Tibial artery (tissue), 4 donors: ENCODE results near the gene SMPD3.

Source experiments
- DNase-seq, 2 donors: peaks; one replicate each; pipeline ENCODE4 v3.0.0-alpha.2; 2019
- H3K27ac ChIP-seq, 2 donors: fragments of 200-600 bp; sonication (generic) in 1 of 2; 1 replicate in 1 of 2; 2 replicates in 1 of 2; pipeline ENCODE4 v1.5.1; 2018 to 2019; ENCODE audit warnings: mild to moderate bottlenecking in 1 of 2
- H3K27me3 ChIP-seq, 2 donors: fragments of 200-600 bp; sonication (generic) in 1 of 2; one replicate each; pipeline versions ENCODE4 v1.5.1 to v1.6.0; 2016 to 2019
- H3K36me3 ChIP-seq, 3 donors: fragments of 200-600 bp; sonication (generic) in 2 of 3; one replicate each; pipeline ENCODE4 v1.5.1; 2016 to 2019; ENCODE audit warnings: mild to moderate bottlenecking in 2 of 3
- H3K4me1 ChIP-seq, 4 donors: fragments of 200-600 bp; sonication (generic) in 2 of 4; 1 replicate in 3 of 4; 2 replicates in 1 of 4; pipeline ENCODE4 v1.5.1; 2016 to 2019
- H3K4me3 ChIP-seq, 2 donors: fragments of 200-600 bp; sonication (generic) in 1 of 2; 1 replicate in 1 of 2; 2 replicates in 1 of 2; pipeline ENCODE4 v1.5.1; 2018 to 2019; ENCODE audit warnings: mild to moderate bottlenecking in 2 of 2
- H3K9me3 ChIP-seq, 3 donors: fragments of 200-600 bp; sonication (generic) in 1 of 3; one replicate each; pipeline ENCODE4 v1.5.1; 2016 to 2019
- intact Hi-C: fragments of 100-400 bp; cut with DNase I; formaldehyde crosslinking; loops from one replicate; pipeline ENCODE4 v1.15.0; 2023; ENCODE audit warnings: low total_unique reads
- TF ChIP-seq, protein P1 (sequence below), 2 experiments: fragments of 200-600 bp in 1 of 2; fragments of 450-650 bp in 1 of 2; IDR thresholded peaks; one replicate each; pipeline ENCODE4 v1.5.1; 2017 to 2019; ENCODE audit warnings: antibody characterized with exemption in 2 of 2, mild to moderate bottlenecking in 1 of 2, moderate library complexity in 1 of 2

SMPD3 gene

DNA sequence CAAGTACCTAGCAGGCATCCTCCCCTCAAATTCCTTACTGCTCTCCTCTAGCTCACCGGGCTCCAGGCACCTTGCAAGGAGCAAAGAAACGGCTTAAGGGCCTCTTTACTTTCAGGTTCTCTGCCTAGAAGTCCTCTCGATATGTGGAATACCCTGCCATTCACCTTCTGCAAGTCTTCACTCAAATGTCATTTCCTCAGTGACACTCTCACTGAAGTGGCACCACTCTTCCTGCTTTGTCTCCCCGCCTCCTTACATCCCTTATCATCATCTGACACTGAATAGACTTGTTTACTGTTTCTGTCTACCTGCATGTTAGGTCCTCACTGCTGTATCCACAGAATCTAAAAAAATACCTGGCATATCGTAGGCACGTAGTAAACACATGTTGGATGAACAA lies 138.5 kb downstream of the SMPD3 start:
- Histone ChIP-seq H3K27me3 (no peaks in the 10 kb centered on the region), H3K36me3 (peaks cover 10 to 46% (median 30%) of the 10 kb centered on the region in 3 donors), H3K4me1 (peaks cover 0 to 40% (median 22%) of the 10 kb centered on the region in 4 donors), H3K27ac (peak overlapping the region; percentile 71 to 79), H3K9me3 (no peaks in the 10 kb centered on the region), H3K4me3 (peak overlapping the region; percentile 64 to 91)
- intact Hi-C loops, result loop anchor here (1.0 kb wide), 1 partner anchor 45 kb away; the partner anchor contains the start of gene SLC7A6
- TF ChIP-seq, protein P1, sequence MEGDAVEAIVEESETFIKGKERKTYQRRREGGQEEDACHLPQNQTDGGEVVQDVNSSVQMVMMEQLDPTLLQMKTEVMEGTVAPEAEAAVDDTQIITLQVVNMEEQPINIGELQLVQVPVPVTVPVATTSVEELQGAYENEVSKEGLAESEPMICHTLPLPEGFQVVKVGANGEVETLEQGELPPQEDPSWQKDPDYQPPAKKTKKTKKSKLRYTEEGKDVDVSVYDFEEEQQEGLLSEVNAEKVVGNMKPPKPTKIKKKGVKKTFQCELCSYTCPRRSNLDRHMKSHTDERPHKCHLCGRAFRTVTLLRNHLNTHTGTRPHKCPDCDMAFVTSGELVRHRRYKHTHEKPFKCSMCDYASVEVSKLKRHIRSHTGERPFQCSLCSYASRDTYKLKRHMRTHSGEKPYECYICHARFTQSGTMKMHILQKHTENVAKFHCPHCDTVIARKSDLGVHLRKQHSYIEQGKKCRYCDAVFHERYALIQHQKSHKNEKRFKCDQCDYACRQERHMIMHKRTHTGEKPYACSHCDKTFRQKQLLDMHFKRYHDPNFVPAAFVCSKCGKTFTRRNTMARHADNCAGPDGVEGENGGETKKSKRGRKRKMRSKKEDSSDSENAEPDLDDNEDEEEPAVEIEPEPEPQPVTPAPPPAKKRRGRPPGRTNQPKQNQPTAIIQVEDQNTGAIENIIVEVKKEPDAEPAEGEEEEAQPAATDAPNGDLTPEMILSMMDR (IDR thresholded peaks at IDR 0.05), result no peak
- DNase-seq, result no peak
